Peyer's patch (tissue), 4 donors: ENCODE results near the gene ARFIP1. TPM values are rescaled to one million over a fixed set of nuclear protein-coding genes. Genes with fewer than 3 reads are reported as not detected.

Experiments used
- DNase-seq, 3 donors: peaks; one replicate each; pipeline ENCODE4 v3.0.0-alpha.2; 2017 to 2019
- H3K27ac ChIP-seq, 4 donors: fragments of 200-600 bp; sonication (generic); one replicate each; pipeline ENCODE4 v1.5.1; 2016 to 2019
- H3K27me3 ChIP-seq, 2 donors: fragments of 200-600 bp; sonication (generic); one replicate each; pipeline ENCODE4 v1.5.1; 2019
- H3K36me3 ChIP-seq, 3 donors: fragments of 200-600 bp; sonication (generic); one replicate each; pipeline ENCODE4 v1.5.1; 2016 to 2019
- H3K4me1 ChIP-seq, 4 donors: fragments of 200-600 bp; sonication (generic); one replicate each; pipeline ENCODE4 v1.5.1; 2016 to 2019
- H3K4me3 ChIP-seq, 4 donors: fragments of 200-600 bp; sonication (generic); 1 replicate in 3 of 4; 2 replicates in 1 of 4; pipeline ENCODE4 v1.5.1; 2016 to 2019; ENCODE audit warnings: mild to moderate bottlenecking in 1 of 4
- H3K9me3 ChIP-seq, 4 donors: fragments of 200-600 bp; sonication (generic); one replicate each; pipeline ENCODE4 v1.5.1; 2016 to 2019; ENCODE audit warnings: mild to moderate bottlenecking in 1 of 4
- POLR2A ChIP-seq, 2 donors: fragments of 450-650 bp; IDR thresholded peaks; one replicate each; pipeline ENCODE4 v1.5.1; 2017; ENCODE audit warnings: antibody characterized with exemption in 2 of 2, mild to moderate bottlenecking in 2 of 2, moderate library complexity in 2 of 2
- total RNA-seq, 4 donors: library from RNA; depleted of rRNA; stranded (reverse); fragments of >200 nt; gene quantifications; one replicate each; pipeline ENCODE4 v1.1.0, GENCODE V29; 2016
- TF ChIP-seq, protein P1 (sequence below), 6 experiments: fragments of 450-650 bp in 4 of 6; fragments of 200-600 bp in 2 of 6; sonication (generic) in 1 of 6; IDR thresholded peaks; one replicate each; pipeline ENCODE4 v1.5.1; 2017 to 2019; ENCODE audit warnings: antibody characterized with exemption in 6 of 6, mild to moderate bottlenecking in 3 of 6, moderate library complexity in 1 of 6

The ARFIP1 gene, protein sequence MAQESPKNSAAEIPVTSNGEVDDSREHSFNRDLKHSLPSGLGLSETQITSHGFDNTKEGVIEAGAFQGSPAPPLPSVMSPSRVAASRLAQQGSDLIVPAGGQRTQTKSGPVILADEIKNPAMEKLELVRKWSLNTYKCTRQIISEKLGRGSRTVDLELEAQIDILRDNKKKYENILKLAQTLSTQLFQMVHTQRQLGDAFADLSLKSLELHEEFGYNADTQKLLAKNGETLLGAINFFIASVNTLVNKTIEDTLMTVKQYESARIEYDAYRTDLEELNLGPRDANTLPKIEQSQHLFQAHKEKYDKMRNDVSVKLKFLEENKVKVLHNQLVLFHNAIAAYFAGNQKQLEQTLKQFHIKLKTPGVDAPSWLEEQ
- total RNA-seq = 10 to 100 TPM; 24.5 to 44.6 (median 36.3) TPM

DNA sequence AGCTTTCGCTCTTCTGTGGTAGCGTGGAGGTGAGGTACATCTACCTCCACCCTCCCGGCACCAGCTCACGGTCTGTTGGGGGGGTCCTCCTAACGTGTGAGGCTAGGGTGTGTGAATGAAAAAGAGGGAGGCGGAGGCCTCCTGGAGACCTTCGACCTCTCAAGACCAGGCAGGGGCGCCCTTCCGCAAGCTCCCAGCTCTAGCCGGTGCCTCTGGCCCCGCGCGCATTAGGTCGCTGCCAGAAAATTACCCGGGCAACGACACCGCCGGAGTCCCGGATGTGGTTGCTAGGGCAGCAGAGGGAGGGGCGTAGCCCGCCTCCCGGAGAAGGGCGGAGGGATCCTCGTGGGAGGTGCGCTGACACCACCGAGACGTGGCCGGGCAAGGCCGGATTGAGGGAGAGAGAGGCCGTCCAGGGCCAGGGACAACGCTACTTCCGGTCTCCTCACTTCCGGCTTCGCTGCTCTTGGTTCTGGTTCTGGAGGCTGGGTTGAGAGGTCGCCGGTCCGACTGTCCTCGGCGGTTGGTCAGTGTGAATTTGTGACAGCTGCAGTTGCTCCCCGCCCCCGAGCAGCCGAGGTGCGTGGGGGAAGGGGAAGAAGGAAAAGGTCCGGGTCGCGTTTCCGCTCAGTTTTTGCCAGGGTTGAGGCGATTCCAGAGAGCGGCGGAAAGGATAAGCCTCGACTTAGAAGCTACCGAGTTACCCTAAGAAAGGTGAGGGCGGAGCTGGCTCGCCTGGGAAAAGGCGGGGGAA, at the start of gene ARFIP1, which contains the start of gene TIGD4:
Gene ARFIP1, plus strand, starts transcription at position 442 of the 754 bp plus-strand sequence. CDS start 49,680 bp downstream, outside the sequence.
Gene TIGD4, minus strand, starts transcription at position 218 of the 754 bp plus-strand sequence. CDS start 8,726 bp downstream, outside the sequence.
- Histone ChIP-seq H3K27me3 (no peaks in the 10 kb centered on the region), H3K36me3 (no peaks in the 10 kb centered on the region), H3K4me1 (peaks cover 0 to 26% (median 0%) of the 10 kb centered on the region in 4 donors), H3K27ac (peak within 1 kb of the TSS; percentile 83 to 89 (median 87)), H3K9me3 (no peaks in the 10 kb centered on the region), H3K4me3 (peak within 1 kb of the TSS; percentile 69 to 85 (median 74))
- TF ChIP-seq, protein P1, sequence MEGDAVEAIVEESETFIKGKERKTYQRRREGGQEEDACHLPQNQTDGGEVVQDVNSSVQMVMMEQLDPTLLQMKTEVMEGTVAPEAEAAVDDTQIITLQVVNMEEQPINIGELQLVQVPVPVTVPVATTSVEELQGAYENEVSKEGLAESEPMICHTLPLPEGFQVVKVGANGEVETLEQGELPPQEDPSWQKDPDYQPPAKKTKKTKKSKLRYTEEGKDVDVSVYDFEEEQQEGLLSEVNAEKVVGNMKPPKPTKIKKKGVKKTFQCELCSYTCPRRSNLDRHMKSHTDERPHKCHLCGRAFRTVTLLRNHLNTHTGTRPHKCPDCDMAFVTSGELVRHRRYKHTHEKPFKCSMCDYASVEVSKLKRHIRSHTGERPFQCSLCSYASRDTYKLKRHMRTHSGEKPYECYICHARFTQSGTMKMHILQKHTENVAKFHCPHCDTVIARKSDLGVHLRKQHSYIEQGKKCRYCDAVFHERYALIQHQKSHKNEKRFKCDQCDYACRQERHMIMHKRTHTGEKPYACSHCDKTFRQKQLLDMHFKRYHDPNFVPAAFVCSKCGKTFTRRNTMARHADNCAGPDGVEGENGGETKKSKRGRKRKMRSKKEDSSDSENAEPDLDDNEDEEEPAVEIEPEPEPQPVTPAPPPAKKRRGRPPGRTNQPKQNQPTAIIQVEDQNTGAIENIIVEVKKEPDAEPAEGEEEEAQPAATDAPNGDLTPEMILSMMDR (IDR thresholded peaks at IDR 0.05) = peak in 3 of 6 experiments; percentile 12 to 30 (median 22)
- TF ChIP-seq POLR2A (IDR thresholded peaks at IDR 0.05) = peak; percentile 45 to 73
- peak; percentile 92 to 98 (median 98) for DNase-seq

DNA sequence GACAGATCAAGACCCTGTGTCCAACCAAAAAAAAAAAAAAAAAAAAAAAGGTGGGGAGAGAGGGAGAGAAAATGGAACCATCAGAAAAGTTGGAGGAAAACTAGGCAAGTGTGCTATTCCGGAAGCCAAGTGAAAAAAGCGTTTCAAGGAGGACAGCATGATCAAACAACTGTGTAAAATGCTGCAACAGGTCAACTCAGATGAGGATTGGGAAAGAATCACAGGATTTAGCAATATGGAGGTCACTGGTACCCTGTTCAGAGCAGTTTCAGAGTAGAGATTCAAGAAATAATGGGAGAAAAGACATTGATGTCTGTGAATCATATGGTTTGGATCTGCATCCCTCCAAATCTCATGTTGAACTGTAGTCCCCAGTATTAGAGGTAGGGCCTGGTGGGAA, 47.8 kb upstream of the ARFIP1 start:
- H3K9me3 ChIP-seq = no peaks in the 10 kb centered on the region
- H3K27me3 ChIP-seq = no peaks in the 10 kb centered on the region
- TF ChIP-seq POLR2A (IDR thresholded peaks at IDR 0.05) = no peak
- TF ChIP-seq, protein P1 (IDR thresholded peaks at IDR 0.05) = no peak
- no peak for DNase-seq
- no peaks in the 10 kb centered on the region for H3K36me3 ChIP-seq
- no peak overlapping the region for H3K27ac ChIP-seq
- H3K4me3 ChIP-seq = no peak overlapping the region
- peaks cover 0 to 9% (median 0%) of the 10 kb centered on the region in 4 donors for H3K4me1 ChIP-seq

DNA sequence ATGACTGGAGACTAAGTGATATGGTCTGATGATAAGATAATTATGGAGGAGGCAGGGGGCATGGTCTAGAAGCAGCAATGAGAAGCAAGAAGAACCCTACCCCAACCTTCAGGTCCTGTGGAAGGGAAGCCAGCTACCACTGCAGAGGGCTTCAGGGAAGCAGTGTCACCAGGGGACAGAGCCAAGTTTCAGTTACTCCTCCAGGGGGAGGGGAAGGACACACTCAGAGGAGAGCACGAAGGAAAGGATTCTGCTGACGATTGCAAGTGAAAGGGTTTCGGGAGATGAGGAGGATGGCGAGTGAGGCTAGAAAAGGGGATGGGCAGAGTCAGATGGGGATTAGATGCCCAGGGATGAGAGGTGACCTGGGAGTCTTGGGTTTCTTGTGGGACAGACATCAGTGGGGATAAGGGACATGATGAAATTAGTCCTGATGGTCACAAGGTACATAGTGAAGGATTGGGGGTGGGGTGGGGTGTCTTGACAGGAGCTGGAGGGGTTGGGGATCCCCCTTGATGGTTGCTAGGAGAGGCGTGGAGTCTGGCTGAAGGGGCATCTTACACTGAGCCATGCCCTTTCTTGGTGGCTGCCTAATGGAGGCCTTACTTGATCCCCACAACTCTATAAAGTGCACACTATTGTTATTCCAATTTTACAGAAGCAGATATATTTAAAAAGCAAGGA, 45.6 kb upstream of the ARFIP1 start:
- no peak overlapping the region for H3K4me3 ChIP-seq
- H3K27ac ChIP-seq = no peak overlapping the region
- no peaks in the 10 kb centered on the region for H3K9me3 ChIP-seq
- DNase-seq = no peak
- no peaks in the 10 kb centered on the region for H3K36me3 ChIP-seq
- peaks cover 0 to 9% (median 0%) of the 10 kb centered on the region in 4 donors for H3K4me1 ChIP-seq
- no peak for TF ChIP-seq POLR2A (IDR thresholded peaks at IDR 0.05)
- no peaks in the 10 kb centered on the region for H3K27me3 ChIP-seq

DNA sequence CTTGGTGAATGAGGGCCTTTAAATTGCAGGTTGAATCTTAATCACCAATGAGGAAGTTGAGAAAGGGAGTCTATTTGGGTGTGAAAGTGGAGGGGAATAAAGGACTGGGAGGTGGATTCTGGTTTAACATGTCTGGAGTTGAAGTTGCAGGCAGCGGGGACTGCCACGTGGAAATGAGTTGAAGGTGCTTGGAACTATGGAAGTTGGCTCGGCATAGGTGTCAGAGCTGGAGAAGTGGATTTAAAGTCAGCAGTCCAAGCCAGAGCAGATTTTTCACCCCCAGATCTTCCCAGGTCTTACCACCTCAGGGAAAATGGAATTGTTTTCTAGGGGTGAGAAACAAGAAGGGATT, 45.1 kb upstream of the ARFIP1 start:
- H3K36me3 ChIP-seq = no peaks in the 10 kb centered on the region
- DNase-seq = no peak
- peaks cover 0 to 9% (median 0%) of the 10 kb centered on the region in 4 donors for H3K4me1 ChIP-seq
- H3K9me3 ChIP-seq = no peaks in the 10 kb centered on the region
- H3K27ac ChIP-seq = no peak overlapping the region
- no peak for TF ChIP-seq POLR2A (IDR thresholded peaks at IDR 0.05)
- TF ChIP-seq, protein P1 (IDR thresholded peaks at IDR 0.05) = no peak
- H3K4me3 ChIP-seq = no peak overlapping the region
- no peaks in the 10 kb centered on the region for H3K27me3 ChIP-seq

DNA sequence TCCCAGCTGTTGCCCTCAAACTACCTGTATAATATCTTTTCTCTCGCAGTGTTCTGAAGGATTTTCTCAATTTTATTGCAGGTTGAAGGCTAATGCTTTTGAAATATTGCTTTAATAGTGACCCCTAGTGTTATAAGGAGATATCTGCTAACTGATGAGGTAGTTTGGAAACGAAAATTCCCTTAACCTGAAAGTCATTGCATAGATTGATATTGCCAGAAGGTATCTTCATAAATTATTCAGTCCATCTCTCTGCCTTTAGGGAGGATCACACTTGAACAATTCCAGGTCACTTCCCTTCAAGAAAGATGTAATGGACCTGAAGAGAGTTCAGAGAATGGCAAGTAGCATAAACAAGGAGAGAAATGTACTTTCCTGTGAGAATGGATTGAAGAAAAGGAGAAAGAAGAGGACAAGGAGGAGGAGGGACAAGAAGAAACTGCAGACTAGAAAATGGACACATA, 44.3 kb upstream of the ARFIP1 start:
- no peak for TF ChIP-seq POLR2A (IDR thresholded peaks at IDR 0.05)
- TF ChIP-seq, protein P1 (IDR thresholded peaks at IDR 0.05) = peak; percentile 39 to 80 (median 68)
- H3K27me3 ChIP-seq = no peaks in the 10 kb centered on the region
- H3K4me1 ChIP-seq = peaks cover 0 to 9% (median 0%) of the 10 kb centered on the region in 4 donors
- no peak for DNase-seq
- no peaks in the 10 kb centered on the region for H3K36me3 ChIP-seq
- H3K4me3 ChIP-seq = no peak overlapping the region
- H3K9me3 ChIP-seq = no peaks in the 10 kb centered on the region
- H3K27ac ChIP-seq = no peak overlapping the region
